GM18951 (cell line): Measurements from ENCODE around the gene S100A6.

Experiments used
- POLR2A ChIP-seq: IDR thresholded peaks from 4 replicates; pipeline ENCODE4 v1.6.1; 2011; ENCODE audit warnings: mild to moderate bottlenecking; ENCODE audit not compliant: insufficient read length, insufficient read depth; ENCODE audit errors: extremely low read depth
- in situ Hi-C: fragments of 300-500 bp; cut with MboI; formaldehyde crosslinking; loops from one replicate; pipeline ENCODE4 v1.12.0; 2022; ENCODE audit warnings: low sequenced_read_pairs, mixed read lengths, inconsistent platforms; ENCODE audit not compliant: unreplicated experiment

The S100A6 gene

DNA sequence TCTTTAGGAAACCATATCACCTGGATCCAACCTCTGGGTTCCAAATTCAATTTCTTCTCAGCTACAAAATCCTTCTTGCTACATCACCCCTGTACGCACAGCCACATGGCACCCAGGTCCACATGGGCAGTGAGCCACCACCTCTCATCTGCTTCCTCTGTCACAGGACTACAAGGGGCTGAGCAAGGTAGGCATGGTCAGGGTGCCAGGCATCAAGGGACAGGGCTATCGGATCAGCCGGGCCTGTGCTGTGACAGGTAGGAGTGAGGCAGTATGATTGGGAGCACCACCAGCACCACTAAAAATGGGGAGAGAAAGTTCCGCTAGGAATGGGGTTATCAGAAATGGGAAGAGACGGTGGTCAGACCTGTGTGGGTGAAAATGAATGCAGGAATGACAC is 29.4 kb downstream of the S100A6 start:
- TF ChIP-seq POLR2A = no peak
- in situ Hi-C loops = loop anchor here (25.0 kb wide), 1 partner anchor 481 kb away; the partner anchor contains the start of genes JTB, RAB13 and RPS27

GRCh38 chr1:153505576-153505975 is 30.2 kb downstream of the S100A6 start:
- no peak for TF ChIP-seq POLR2A
- in situ Hi-C loops = loop anchor here (25.0 kb wide), 1 partner anchor 482 kb away; the partner anchor contains the start of genes JTB, RAB13 and RPS27

- no peak for TF ChIP-seq POLR2A
- in situ Hi-C loops = loop anchor here (25.0 kb wide), 1 partner anchor 484 kb away; the partner anchor contains the start of genes JTB, RAB13 and RPS27
Measured at GRCh38 chr1:153503766-153504165, 32.0 kb downstream of the S100A6 start.

DNA sequence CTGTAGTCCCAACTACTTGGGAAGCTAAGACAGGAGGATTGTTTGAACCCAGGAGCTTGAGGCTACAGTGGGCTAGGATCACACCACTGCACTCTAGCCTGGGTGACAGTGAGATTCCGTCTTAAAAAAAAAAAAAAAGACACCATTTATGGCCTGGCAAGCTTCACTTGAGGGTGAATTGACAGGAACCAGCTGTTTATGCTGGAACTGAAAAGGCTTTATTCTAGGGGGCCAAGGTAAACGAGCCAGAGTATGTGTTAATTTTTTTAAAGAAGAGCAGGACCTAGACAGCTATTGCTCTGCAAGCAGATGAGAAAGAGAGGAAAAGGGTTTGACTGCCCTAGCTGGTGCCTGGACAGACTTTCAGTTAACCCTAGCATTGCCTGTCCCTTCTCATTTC is 37.0 kb downstream of the S100A6 start:
- in situ Hi-C loops = no loop called here
- no peak for TF ChIP-seq POLR2A

- in situ Hi-C loops = no loop called here
- no peak for TF ChIP-seq POLR2A
Measured at GRCh38 chr1:153495536-153495935, 40.3 kb downstream of the S100A6 start.

- no peak for TF ChIP-seq POLR2A
- in situ Hi-C loops = no loop called here
Measured at GRCh38 chr1:153494976-153495535, 40.7 kb downstream of the S100A6 start.

DNA sequence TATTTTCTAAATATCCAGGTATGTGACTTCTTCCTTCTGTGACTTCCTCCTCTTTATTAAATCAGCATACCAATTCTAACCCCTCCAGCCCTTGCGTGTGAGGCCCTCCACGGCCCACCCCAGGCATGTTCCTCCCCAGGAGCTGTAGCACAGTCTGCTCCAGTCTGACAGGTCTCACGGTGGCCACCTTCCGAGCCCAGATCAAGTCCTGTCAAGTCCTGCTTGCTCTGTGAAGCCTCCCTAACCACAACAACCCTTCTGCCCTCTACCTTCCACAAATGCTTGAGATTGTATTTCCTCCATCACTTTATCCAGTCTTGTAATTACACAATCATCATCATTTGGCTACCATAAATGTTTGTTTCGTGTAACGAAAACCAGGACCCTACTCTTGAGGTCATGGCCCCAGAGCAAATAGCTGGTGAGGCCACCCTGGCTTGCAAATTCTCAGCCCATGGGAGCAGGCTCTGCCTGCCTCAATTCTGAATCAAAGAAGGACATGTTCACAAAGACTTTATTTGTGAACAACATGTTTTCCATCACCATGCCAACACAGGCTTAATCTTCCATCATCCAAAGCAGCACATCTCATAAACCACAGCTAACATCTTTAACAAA is 42.3 kb downstream of the S100A6 start:
- in situ Hi-C loops = no loop called here
- TF ChIP-seq POLR2A = no peak

DNA sequence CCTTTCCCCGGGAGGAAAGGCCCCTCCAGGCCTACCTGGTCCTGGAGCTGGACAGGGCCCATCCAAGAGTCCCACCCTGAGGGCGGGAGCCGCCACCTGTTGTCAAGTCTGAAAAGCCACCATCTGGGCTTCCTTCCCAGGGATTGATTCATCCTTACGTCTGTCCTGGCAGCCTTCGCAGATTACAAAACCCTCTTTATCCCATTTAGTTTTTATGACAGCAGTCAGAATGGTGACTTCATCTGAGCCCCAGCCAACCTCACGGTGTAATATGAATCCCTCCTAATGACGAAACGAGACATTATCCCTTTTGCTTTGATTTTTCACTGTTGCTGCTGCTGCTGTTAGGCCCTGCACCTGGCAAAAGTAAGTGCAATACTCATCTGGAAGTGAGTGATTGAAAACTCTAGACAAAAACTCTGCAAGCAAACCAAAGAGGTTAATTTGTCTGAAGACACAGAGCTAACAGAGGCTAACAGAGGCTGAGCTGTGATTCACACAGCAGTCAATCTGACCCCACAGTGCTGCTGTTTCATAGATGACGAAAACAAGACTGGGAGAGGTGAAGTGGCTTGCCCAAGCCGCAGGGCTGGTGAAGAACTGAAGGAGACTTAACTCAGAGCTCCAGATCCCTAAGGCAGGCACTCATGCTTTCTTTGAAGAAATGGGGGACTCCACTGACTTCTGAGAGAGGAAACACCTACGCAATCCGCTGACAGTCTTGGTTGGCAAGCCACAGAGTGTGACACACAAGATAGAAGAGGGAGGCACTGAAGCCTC is 45.3 kb downstream of the S100A6 start:
- TF ChIP-seq POLR2A = no peak
- in situ Hi-C loops = no loop called here

DNA sequence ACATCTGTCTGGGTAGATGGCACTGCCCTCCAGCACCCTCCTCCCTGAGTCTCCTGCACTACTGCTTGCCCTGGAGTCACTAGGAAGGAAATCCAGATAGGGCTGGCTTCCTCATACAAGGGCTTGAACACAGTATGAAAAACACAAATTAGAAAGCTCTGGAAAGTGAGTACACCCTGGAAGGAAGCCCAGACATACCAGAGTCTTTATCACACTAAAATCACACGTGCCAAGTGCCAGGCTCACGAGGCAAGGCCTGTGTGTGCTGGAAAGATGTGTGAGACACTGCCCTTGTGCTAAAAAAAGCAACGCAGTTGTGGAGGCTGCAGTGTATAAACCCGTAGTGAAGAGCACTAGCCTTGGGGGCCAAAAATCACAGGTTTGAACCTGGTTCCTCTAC is 47.1 kb downstream of the S100A6 start:
- in situ Hi-C loops = loop anchor here (10.0 kb wide), 1 partner anchor 124 kb away; no protein-coding TSS in a partner anchor

DNA sequence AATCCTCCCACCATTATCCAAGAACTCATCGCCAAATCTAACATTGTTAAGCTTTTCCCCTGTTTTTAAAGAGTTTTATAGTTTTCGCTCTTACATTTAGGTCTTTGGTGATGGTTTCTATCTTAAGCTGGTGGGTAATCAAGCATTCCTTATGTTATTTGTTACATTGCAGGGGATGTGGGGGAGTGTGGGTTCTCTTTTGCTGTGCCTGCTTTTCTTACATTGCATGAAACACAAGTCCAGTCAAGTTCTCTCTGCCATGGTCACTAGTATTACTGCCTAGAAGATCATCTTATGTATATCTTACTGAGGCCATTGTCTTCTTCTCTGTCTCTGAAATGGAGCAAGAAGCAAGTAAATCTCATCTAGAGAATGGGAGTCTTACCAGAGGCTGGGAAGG is 48.1 kb downstream of the S100A6 start:
- in situ Hi-C loops = loop anchor here (10.0 kb wide), 1 partner anchor 123 kb away; no protein-coding TSS in a partner anchor

More for the DNA sequence above, 47.1 kb downstream of the S100A6 start:
- no peak for TF ChIP-seq POLR2A

DNA sequence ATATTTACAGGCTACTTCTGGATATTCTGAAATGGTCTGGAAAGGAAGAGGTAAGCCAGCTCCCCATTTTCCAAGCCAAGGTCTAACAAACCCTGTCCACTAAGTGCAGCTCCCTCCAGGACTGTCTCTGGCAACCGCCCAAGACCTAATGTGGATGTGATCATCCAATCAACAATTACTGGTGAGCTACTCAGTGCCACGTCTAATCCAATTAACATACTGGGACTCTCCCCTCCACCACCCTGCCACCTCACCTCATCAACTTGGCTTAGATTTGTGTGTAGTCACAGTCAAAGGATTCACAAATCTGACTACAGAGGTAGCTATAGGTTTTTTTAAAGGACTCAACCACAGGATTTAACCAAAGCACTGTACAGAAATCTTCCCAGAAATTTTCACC is 49.9 kb downstream of the S100A6 start:
- in situ Hi-C loops = loop anchor here (10.0 kb wide), 1 partner anchor 121 kb away; no protein-coding TSS in a partner anchor
- TF ChIP-seq POLR2A = no peak

More for the DNA sequence above, 48.1 kb downstream of the S100A6 start:
- TF ChIP-seq POLR2A = no peak
